GM12891 (cell line): ENCODE measurements around the gene ABHD17C.

Experiments used
- POLR2A ChIP-seq: IDR thresholded peaks from 2 replicates; pipeline ENCODE4 v1.6.1; 2011; ENCODE audit warnings: low read depth, low read length, control low read depth
- POLR2AphosphoS5 ChIP-seq: IDR thresholded peaks from 2 replicates; pipeline ENCODE4 v1.6.1; 2011; ENCODE audit warnings: low read depth, low read length, control low read depth

- TF ChIP-seq POLR2A (no peak), POLR2AphosphoS5 (no peak)
Observed at GRCh38 chr15:80753161-80753560, 58.1 kb downstream of the ABHD17C start.
